Measurements from ENCODE around the gene BRI3. TPM values are rescaled to one million over a fixed set of nuclear protein-coding genes. Genes with fewer than 3 reads are reported as not detected.

Gene BRI3
- total RNA-seq, 1 donor from 2014 or later = 359 TPM

DNA sequence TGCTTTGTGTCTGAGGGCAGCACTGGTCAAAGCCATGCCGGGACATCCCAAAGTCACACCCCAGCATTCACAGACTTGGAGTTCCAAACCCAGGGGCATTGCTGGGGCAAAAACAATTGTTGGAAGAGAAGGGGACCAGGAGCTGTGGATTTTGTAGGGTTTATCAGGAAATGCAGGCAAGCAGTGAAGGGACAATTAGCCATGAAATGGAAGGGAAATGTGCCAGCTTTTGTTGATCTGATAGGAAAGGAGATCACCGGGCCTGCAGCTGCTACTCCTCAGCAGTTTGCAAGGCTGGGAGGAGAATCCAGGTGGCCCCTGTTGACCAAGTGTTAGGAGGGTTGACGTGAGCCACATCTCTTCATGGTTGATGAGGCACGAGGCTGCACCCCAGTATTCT is 2.5 kb upstream of the BRI3 start:
- H3K9me3 Mint-ChIP-seq (ENCODE audit: low read depth) = no peaks in the 10 kb centered on the region
- H3K4me1 Mint-ChIP-seq (ENCODE audit: low read depth) = peaks cover 24% of the 10 kb centered on the region
- H3K27ac Mint-ChIP-seq (ENCODE audit: unreplicated experiment) = no peak overlapping the region
- TF ChIP-seq, protein P1, sequence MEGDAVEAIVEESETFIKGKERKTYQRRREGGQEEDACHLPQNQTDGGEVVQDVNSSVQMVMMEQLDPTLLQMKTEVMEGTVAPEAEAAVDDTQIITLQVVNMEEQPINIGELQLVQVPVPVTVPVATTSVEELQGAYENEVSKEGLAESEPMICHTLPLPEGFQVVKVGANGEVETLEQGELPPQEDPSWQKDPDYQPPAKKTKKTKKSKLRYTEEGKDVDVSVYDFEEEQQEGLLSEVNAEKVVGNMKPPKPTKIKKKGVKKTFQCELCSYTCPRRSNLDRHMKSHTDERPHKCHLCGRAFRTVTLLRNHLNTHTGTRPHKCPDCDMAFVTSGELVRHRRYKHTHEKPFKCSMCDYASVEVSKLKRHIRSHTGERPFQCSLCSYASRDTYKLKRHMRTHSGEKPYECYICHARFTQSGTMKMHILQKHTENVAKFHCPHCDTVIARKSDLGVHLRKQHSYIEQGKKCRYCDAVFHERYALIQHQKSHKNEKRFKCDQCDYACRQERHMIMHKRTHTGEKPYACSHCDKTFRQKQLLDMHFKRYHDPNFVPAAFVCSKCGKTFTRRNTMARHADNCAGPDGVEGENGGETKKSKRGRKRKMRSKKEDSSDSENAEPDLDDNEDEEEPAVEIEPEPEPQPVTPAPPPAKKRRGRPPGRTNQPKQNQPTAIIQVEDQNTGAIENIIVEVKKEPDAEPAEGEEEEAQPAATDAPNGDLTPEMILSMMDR (IDR thresholded peaks at IDR 0.05) = no peak
- peaks cover 10% of the 10 kb centered on the region for H3K36me3 Mint-ChIP-seq (ENCODE audit: low read depth)
- no peak overlapping the region for H3K4me3 Mint-ChIP-seq (ENCODE audit: unreplicated experiment)
- H3K27me3 Mint-ChIP-seq (ENCODE audit: low read depth) = no peaks in the 10 kb centered on the region
- no peak for DNase-seq (ENCODE audit: low spot score)

DNA sequence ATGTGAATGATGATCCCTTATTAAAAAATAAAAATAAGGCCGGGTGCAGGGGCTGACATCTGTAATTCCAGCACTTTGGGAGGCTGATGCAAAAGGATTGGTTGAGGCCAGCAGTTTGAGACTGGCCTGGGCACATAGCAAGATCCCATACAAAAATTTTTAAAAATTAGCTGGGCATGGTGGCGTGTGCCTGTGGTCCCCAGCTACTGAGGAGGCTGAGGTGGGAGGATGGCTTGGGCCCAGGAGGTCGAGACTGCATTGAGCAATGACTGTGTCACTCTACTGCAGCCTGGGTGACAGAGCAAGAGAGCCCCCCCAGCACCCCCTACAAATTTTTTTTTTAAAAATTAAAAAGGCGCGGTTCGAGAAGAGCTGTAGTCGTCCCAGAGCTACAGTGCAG is 1.2 kb upstream of the BRI3 start:
- peaks cover 12% of the 10 kb centered on the region for H3K36me3 Mint-ChIP-seq (ENCODE audit: low read depth)
- no peaks in the 10 kb centered on the region for H3K27me3 Mint-ChIP-seq (ENCODE audit: low read depth)
- no peak overlapping the region for H3K27ac Mint-ChIP-seq (ENCODE audit: unreplicated experiment)
- no peaks in the 10 kb centered on the region for H3K9me3 Mint-ChIP-seq (ENCODE audit: low read depth)
- DNase-seq (ENCODE audit: low spot score) = no peak
- no peak overlapping the region for H3K4me3 Mint-ChIP-seq (ENCODE audit: unreplicated experiment)
- TF ChIP-seq, protein P1 (IDR thresholded peaks at IDR 0.05) = no peak
- peaks cover 38% of the 10 kb centered on the region for H3K4me1 Mint-ChIP-seq (ENCODE audit: low read depth)

DNA sequence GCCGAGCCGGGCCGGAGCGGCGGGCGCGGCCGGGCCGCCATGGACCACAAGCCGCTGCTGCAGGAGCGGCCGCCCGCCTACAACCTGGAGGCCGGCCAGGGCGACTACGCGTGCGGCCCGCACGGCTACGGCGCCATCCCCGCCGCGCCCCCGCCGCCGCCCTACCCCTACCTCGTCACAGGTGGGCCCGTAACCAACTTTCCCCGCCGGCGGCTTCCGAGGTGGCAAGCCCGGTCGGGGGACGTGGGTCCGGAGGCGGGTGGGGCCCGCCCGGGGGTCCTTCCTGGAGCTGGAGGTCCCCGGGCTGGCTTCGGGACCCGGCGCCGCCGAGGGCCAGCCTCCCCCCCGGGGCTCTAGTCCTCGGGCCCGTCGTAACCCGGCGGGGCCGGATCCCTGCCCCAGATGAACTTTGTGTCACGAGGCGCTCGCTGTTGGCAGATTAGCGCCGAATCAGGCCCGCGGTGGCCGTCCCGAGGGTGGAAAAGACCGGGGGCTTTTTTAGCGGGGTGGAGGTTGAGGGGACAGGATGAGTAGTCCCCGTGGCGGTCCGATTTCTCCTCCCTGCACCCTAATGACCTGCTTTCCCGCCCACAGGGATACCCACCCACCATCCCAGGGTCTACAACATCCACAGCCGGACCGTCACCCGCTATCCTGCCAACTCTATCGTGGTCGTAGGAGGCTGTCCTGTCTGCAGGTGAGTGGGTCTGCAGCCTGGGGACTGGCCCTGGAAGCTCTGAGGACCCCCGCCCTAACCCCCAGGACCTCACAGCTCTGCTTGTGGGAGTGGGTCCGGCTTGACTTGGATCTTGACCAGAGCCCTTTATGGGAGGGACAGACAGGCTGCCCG is 496 bp downstream of the BRI3 start:
- TF ChIP-seq, protein P1 (IDR thresholded peaks at IDR 0.05) = no peak
- H3K27ac Mint-ChIP-seq (ENCODE audit: unreplicated experiment) = peak overlapping the region; percentile 95
- H3K27me3 Mint-ChIP-seq (ENCODE audit: low read depth) = no peaks in the 10 kb centered on the region
- DNase-seq (ENCODE audit: low spot score) = peak; percentile 91
- peaks cover 47% of the 10 kb centered on the region for H3K4me1 Mint-ChIP-seq (ENCODE audit: low read depth)
- H3K9me3 Mint-ChIP-seq (ENCODE audit: low read depth) = no peaks in the 10 kb centered on the region
- peaks cover 13% of the 10 kb centered on the region for H3K36me3 Mint-ChIP-seq (ENCODE audit: low read depth)
- H3K4me3 Mint-ChIP-seq (ENCODE audit: unreplicated experiment) = peak overlapping the region; percentile 85

DNA sequence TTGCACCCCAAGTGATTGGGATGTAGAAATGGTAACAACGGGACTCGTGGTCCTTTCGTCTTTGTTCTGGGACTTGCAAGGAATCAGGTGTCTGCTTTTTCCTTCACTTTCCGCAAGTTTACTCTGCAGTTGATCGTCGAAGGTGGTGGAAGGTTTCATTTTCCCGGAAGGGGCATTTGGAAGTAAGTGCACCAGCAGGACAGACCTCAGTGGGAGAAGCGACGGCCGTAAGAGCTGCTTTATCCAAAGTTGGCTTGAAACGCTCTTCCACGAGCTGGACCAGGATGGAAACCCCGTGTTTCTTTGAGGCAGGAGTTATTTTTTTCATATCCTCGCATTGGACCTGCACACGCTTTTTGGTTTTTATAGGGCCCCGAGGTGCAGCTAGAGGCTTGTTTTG is 1.2 kb downstream of the BRI3 start:
- Mint-ChIP-seq H3K36me3 (ENCODE audit: low read depth) (peaks cover 13% of the 10 kb centered on the region), H3K27me3 (ENCODE audit: low read depth) (no peaks in the 10 kb centered on the region), H3K4me1 (ENCODE audit: low read depth) (peaks cover 50% of the 10 kb centered on the region), H3K27ac (ENCODE audit: unreplicated experiment) (peak overlapping the region; percentile 95), H3K9me3 (ENCODE audit: low read depth) (no peaks in the 10 kb centered on the region), H3K4me3 (ENCODE audit: unreplicated experiment) (peak overlapping the region; percentile 85)
- no peak for DNase-seq (ENCODE audit: low spot score)
- TF ChIP-seq, protein P1 (IDR thresholded peaks at IDR 0.05) = no peak

DNA sequence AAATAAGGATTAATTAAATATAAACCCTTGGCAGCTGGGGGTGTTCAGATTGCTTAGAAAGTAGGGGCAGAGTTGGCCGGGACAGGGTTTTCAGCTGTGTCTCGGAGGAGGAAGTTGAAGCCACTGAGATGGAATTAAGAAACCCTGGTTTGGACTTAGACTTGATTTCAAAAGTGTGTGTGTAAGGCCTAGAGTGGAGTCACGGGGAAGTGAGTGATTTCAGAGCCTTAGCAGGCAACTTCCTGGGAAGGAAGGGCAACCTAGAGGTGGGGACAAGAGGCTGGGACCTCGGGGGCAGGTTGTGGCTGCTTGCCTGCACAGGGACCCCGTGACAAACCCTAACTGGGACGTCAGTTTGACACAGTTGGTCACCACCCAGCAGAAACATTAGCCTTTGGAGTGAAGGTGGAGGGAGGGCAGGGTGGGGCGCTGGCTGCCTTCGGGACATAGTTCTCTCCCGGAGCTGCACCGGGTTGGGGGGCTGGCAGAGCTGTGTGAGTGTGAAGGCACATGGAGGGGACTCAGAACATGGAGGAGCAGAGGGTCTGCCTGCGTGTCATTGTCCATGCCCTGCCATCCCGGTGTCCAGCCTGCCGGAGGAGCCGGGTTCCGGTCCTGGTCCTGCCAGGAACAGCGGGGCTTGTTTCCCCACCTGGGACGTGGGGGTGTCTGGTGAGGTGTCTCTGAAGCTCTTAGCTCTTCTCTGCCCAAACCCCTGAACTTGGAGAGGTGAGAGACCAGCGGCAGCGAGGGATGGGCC is 1.8 kb downstream of the BRI3 start:
- peaks cover 13% of the 10 kb centered on the region for H3K36me3 Mint-ChIP-seq (ENCODE audit: low read depth)
- H3K27me3 Mint-ChIP-seq (ENCODE audit: low read depth) = no peaks in the 10 kb centered on the region
- peak overlapping the region; percentile 85 for H3K4me3 Mint-ChIP-seq (ENCODE audit: unreplicated experiment)
- H3K9me3 Mint-ChIP-seq (ENCODE audit: low read depth) = no peaks in the 10 kb centered on the region
- TF ChIP-seq, protein P1 (IDR thresholded peaks at IDR 0.05) = no peak
- H3K27ac Mint-ChIP-seq (ENCODE audit: unreplicated experiment) = peak overlapping the region; percentile 95
- H3K4me1 Mint-ChIP-seq (ENCODE audit: low read depth) = peaks cover 50% of the 10 kb centered on the region
- peak; percentile 91 for DNase-seq (ENCODE audit: low spot score)
